HepG2 (cell line): ENCODE results near the gene SLC11A1. TPM values are rescaled to one million over a fixed set of nuclear protein-coding genes. Genes with fewer than 3 reads are reported as not detected.

ENCODE experiments used
- ATAC-seq: fragments of 200-7000 bp; cut with Tn5 transposase; 3 replicates; pipeline ENCODE4 v1.9.1; 2020; ENCODE audit warnings: mild to moderate bottlenecking, moderate library complexity
- BruUV-seq: library from RNA; stranded (reverse); fragments of 400-500 nt; replicated peaks from 2 replicates; lab custom pipeline; 2021; lab: Mats Ljungman, UMichigan
- CTCF ChIA-PET: fragments of 300-600 bp; formaldehyde crosslinking; extraction: SDS; loops from one replicate; lab custom pipeline; 2021; ENCODE audit warnings: low total read pairs, inconsistent platforms, low intra/inter-chr PET ratio; lab: Yijun Ruan, JAX
- POLR2A ChIA-PET: fragments of 350-600 bp; sonication (Branson Sonifier 250); formaldehyde crosslinking; loops from one replicate; lab custom pipeline; 2020; ENCODE audit warnings: antibody characterized with exemption, inconsistent platforms; lab: Yijun Ruan, JAX
- DNase-seq: peaks from one replicate; pipeline ENCODE4 v3.0.0-alpha.2; 2015; ENCODE audit warnings: low spot score
- FAIRE-seq: peaks from 3 replicates; lab custom pipeline; 2011; peaks lifted over from hg19 to GRCh38; lab: Jason Lieb, UNC
- H2AFZ ChIP-seq: one replicate; pipeline ENCODE4 v1.6.1; 2011; ENCODE audit warnings: low read length, inconsistent platforms
- H3K27ac ChIP-seq: fragments of 300-600 bp; 3 replicates; pipeline ENCODE4 v1.8.0; 2011; ENCODE audit warnings: mixed run types, mild to moderate bottlenecking, mixed read lengths, low read length, inconsistent platforms; ENCODE audit not compliant: insufficient read depth; ENCODE audit errors: extremely low read length
- H3K27me3 ChIP-seq, 2 experiments: fragments of 200-600 bp in 1 of 2; 2 replicates in 1 of 2; 3 replicates in 1 of 2; pipeline versions ENCODE4 v1.6.0 to v1.8.0; 2011; ENCODE audit warnings: low read length in 2 of 2, mild to moderate bottlenecking in 2 of 2, moderate library complexity in 2 of 2, inconsistent platforms in 1 of 2; ENCODE audit not compliant: insufficient read depth in 2 of 2, control insufficient read depth in 1 of 2
- H3K36me3 ChIP-seq, 2 experiments: fragments of 200-600 bp in 1 of 2; replicated peaks in 1 of 2; 2 replicates in 1 of 2; 3 replicates in 1 of 2; pipeline versions ENCODE4 v1.5.1 to v1.8.0; 2011; ENCODE audit warnings: low read length in 2 of 2, inconsistent platforms in 1 of 2; ENCODE audit not compliant: insufficient read depth in 2 of 2, control insufficient read depth in 1 of 2
- H3K4me1 ChIP-seq: 2 replicates; pipeline ENCODE4 v1.5.1; 2012; ENCODE audit warnings: low read length, inconsistent platforms; ENCODE audit not compliant: insufficient read depth
- H3K4me2 ChIP-seq: 2 replicates; pipeline ENCODE4 v1.6.0; 2011; ENCODE audit warnings: low read depth, low read length, inconsistent platforms
- H3K4me3 ChIP-seq, 3 experiments: fragments of 200-600 bp in 1 of 3; sonication (generic), shearing (Covaris generic) in 1 of 3; replicated peaks in 1 of 3; 2 replicates each; pipeline ENCODE4 v1.5.1; 2011 to 2016; ENCODE audit warnings: low read length in 3 of 3, inconsistent platforms in 2 of 3, low read depth in 2 of 3, mild to moderate bottlenecking in 2 of 3, control low read depth in 1 of 3, mixed read lengths in 1 of 3; ENCODE audit not compliant: insufficient read depth in 1 of 3
- H3K79me2 ChIP-seq: one replicate; pipeline ENCODE4 v1.6.1; 2011; ENCODE audit warnings: low read length, inconsistent platforms; ENCODE audit not compliant: insufficient read depth
- H3K9ac ChIP-seq: 2 replicates; pipeline ENCODE4 v1.6.0; 2011; ENCODE audit warnings: mild to moderate bottlenecking, low read depth, low read length, inconsistent platforms; ENCODE audit not compliant: insufficient read depth
- H3K9me3 ChIP-seq: 2 replicates; pipeline ENCODE4 v1.5.1; 2012; ENCODE audit warnings: mild to moderate bottlenecking, low read length
- H4K20me1 ChIP-seq: 2 replicates; pipeline ENCODE4 v1.6.0; 2011; ENCODE audit warnings: inconsistent platforms, mild to moderate bottlenecking, low read length, moderate library complexity; ENCODE audit not compliant: insufficient read depth
- CBFB ChIP-seq: sonication (generic); formaldehyde crosslinking; IDR thresholded peaks from 2 replicates; pipeline ENCODE4 v1.4.0; 2020; ENCODE audit warnings: missing genetic modification reagents
- KDM3A ChIP-seq: IDR thresholded peaks from 2 replicates; pipeline ENCODE4 v1.6.1; 2018; ENCODE audit warnings: low read depth, missing compliant biosample characterization
- NFKBIZ ChIP-seq: IDR thresholded peaks from 2 replicates; pipeline ENCODE4 v1.6.1; 2018; ENCODE audit warnings: missing genetic modification reagents, missing compliant biosample characterization
- NFYB ChIP-seq: sonication (generic); formaldehyde crosslinking; IDR thresholded peaks from 2 replicates; pipeline ENCODE4 v1.4.0; 2020; ENCODE audit warnings: missing genetic modification reagents
- NPAS2 ChIP-seq: sonication (generic); formaldehyde crosslinking; IDR thresholded peaks from 2 replicates; pipeline ENCODE4 v1.8.0; 2022; ENCODE audit warnings: mild to moderate bottlenecking, missing genetic modification reagents, borderline replicate concordance
- NR2C2 ChIP-seq: sonication (generic); formaldehyde crosslinking; IDR thresholded peaks from 2 replicates; pipeline ENCODE4 v1.4.0; 2020; ENCODE audit warnings: missing genetic modification reagents, mild to moderate bottlenecking, moderate library complexity, borderline replicate concordance
- POLR2AphosphoS2 ChIP-seq: IDR thresholded peaks from 2 replicates; pipeline ENCODE4 v1.6.1; 2011; ENCODE audit warnings: low read depth, low read length, improper control_type of control experiment
- SYNCRIP ChIP-seq: fragments of 200-400 bp; formaldehyde crosslinking; IDR thresholded peaks from 2 replicates; pipeline ENCODE4 v1.6.1; 2018; ENCODE audit warnings: mild to moderate bottlenecking, low read depth, low read length; ENCODE audit not compliant: insufficient read depth
- TCF7L2 ChIP-seq: IDR thresholded peaks from 2 replicates; pipeline ENCODE4 v1.6.1; 2011; ENCODE audit warnings: mild to moderate bottlenecking, low read depth, low read length, moderate library complexity
- TOPORS ChIP-seq: sonication (generic); formaldehyde crosslinking; IDR thresholded peaks from 2 replicates; pipeline ENCODE4 v1.8.0; 2023; ENCODE audit warnings: mild to moderate bottlenecking, missing genetic modification reagents
- ZNF205 ChIP-seq: IDR thresholded peaks from 2 replicates; pipeline ENCODE4 v1.6.1; 2018; ENCODE audit warnings: missing biosample characterization, missing genetic modification reagents
- ZNF264 ChIP-seq: sonication (generic); formaldehyde crosslinking; IDR thresholded peaks from 2 replicates; pipeline ENCODE4 v1.4.0; 2020; ENCODE audit warnings: missing genetic modification reagents
- ZNF788 ChIP-seq: sonication (generic); formaldehyde crosslinking; IDR thresholded peaks from 2 replicates; pipeline ENCODE4 v1.5.0; 2020; ENCODE audit warnings: mild to moderate bottlenecking, missing genetic modification reagents, borderline replicate concordance
- ZNF879 ChIP-seq: sonication (generic); formaldehyde crosslinking; IDR thresholded peaks from 2 replicates; pipeline ENCODE4 v1.8.1; 2023; ENCODE audit warnings: missing genetic modification reagents
- WGBS: methylation state at CpG from one replicate; pipeline ENCODE4 v1.1.6; 2017; ENCODE audit warnings: low lambda C conversion rate; 5-methylcytosine and 5-hydroxymethylcytosine counted together
- in situ Hi-C: cut with HindIII; loops from 2 replicates; pipeline ENCODE4 v1.10.0; 2017; ENCODE audit warnings: low pct_unique_long_range_greater_than_20kb; ENCODE audit not compliant: extremely low pct_ligation_motif_present
- intact Hi-C: fragments of 100-400 bp; cut with micrococcal nuclease; formaldehyde crosslinking; loops from one replicate; pipeline ENCODE4 v1.10.0; 2022; ENCODE audit not compliant: unreplicated experiment
- polyA plus RNA-seq, 8 experiments: library from polyadenylated mRNA; depleted of rRNA in 3 of 8; stranded (reverse) in 7 of 8; unstranded in 1 of 8; fragments of >200 nt; fragmentation: Illumina TruSeq in 4 of 8; extraction: Trizol in 4 of 8; gene quantifications; 2 replicates each; pipeline versions ENCODE4 v1.2.1 to v1.2.3, GENCODE V29; 2011 to 2016; ENCODE audit warnings: low read depth in 4 of 8, missing spikeins in 1 of 8, mixed read lengths in 1 of 8; ENCODE audit not compliant: insufficient read depth in 1 of 8
- total RNA-seq, 5 experiments: library from RNA; depleted of rRNA; stranded (reverse); fragments of >200 nt; fragmentation: Illumina TruSeq; extraction: Trizol; gene quantifications; 2 replicates each; pipeline ENCODE4 v1.2.3, GENCODE V29; 2016; ENCODE audit warnings: low read depth in 1 of 5
- TF ChIP-seq, protein P1 (sequence below), 2 experiments: IDR thresholded peaks; 2 replicates each; pipeline ENCODE4 v1.6.1; 2011 to 2012; ENCODE audit warnings: low read length in 2 of 2, borderline replicate concordance in 1 of 2, low read depth in 1 of 2, mild to moderate bottlenecking in 1 of 2, moderate library complexity in 1 of 2
- TF ChIP-seq, protein P2 (sequence below): sonication (generic); formaldehyde crosslinking; IDR thresholded peaks from 2 replicates; pipeline ENCODE4 v1.8.1; 2023; ENCODE audit warnings: mild to moderate bottlenecking, missing genetic modification reagents

Gene SLC11A1
- total and polyA plus RNA-seq, 2 of the 13 experiments (the other 11 are each of a cell fraction or from before 2014, with no cell fraction given), result 0.33 to 2.3 TPM

DNA sequence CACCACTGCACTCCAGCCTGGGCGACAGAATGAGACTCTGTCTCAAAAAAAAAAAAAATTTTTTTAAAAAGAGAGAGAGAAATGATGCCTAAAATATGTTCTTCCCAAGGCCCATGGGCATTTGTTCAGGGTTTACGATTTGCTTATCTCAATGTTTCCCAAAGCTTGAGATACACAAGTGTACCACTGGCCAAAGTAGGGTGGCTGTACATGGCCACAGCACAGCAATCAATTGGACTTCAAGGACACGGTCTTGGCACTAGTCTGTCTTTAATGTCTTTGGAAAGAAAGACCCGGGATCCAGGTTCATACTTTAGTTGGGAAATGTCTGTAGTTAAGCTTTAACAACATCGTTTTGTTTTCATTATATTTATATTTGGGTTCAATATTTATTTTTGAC, 34.9 kb upstream of the SLC11A1 start:
- H4K20me1 ChIP-seq, result no peaks in the 10 kb centered on the region
- in situ Hi-C loops (no loop called here), intact Hi-C loops (no loop called here)
- H3K27ac ChIP-seq, result no peak overlapping the region
- FAIRE-seq (no peak), DNase-seq (no peak), ATAC-seq (no peak)
- no peak overlapping the region for H3K4me2 ChIP-seq
- H3K9me3 ChIP-seq, result peaks cover 13% of the 10 kb centered on the region
- H3K79me2 ChIP-seq, result no peaks in the 10 kb centered on the region
- 89% methylated on average over 5 of the region's 5 CpGs for WGBS
- H3K9ac ChIP-seq, result no peak overlapping the region
- H3K4me1 ChIP-seq, result peaks cover 7% of the 10 kb centered on the region; the same call in 1 of the 2 replicates
- peaks cover 9 to 10% of the 10 kb centered on the region in 2 experiments; a peak in 4 of 5 replicates for H3K36me3 ChIP-seq
- no peaks in the 10 kb centered on the region for H3K27me3 ChIP-seq
- H3K4me3 ChIP-seq, result no peak overlapping the region
- TF ChIP-seq, protein P1, sequence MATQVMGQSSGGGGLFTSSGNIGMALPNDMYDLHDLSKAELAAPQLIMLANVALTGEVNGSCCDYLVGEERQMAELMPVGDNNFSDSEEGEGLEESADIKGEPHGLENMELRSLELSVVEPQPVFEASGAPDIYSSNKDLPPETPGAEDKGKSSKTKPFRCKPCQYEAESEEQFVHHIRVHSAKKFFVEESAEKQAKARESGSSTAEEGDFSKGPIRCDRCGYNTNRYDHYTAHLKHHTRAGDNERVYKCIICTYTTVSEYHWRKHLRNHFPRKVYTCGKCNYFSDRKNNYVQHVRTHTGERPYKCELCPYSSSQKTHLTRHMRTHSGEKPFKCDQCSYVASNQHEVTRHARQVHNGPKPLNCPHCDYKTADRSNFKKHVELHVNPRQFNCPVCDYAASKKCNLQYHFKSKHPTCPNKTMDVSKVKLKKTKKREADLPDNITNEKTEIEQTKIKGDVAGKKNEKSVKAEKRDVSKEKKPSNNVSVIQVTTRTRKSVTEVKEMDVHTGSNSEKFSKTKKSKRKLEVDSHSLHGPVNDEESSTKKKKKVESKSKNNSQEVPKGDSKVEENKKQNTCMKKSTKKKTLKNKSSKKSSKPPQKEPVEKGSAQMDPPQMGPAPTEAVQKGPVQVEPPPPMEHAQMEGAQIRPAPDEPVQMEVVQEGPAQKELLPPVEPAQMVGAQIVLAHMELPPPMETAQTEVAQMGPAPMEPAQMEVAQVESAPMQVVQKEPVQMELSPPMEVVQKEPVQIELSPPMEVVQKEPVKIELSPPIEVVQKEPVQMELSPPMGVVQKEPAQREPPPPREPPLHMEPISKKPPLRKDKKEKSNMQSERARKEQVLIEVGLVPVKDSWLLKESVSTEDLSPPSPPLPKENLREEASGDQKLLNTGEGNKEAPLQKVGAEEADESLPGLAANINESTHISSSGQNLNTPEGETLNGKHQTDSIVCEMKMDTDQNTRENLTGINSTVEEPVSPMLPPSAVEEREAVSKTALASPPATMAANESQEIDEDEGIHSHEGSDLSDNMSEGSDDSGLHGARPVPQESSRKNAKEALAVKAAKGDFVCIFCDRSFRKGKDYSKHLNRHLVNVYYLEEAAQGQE (IDR thresholded peaks at IDR 0.05; ENCODE audit: borderline replicate concordance in 1 of 2, low read depth in 1 of 2, low read length in 2 of 2), result no peak
- TF ChIP-seq TCF7L2 (no peak), TOPORS (no peak), ZNF879 (CRISPR knock-in tag) (no peak), NFKBIZ (CRISPR knock-in tag) (no peak), NFYB (CRISPR knock-in tag) (no peak), ZNF264 (no peak), ZNF205 (no peak), KDM3A (CRISPR knock-in tag) (no peak), NPAS2 (CRISPR knock-in tag) (no peak), POLR2AphosphoS2 (no peak), CBFB (CRISPR knock-in tag) (no peak), SYNCRIP (no peak), NR2C2 (CRISPR knock-in tag) (no peak), ZNF788 (no peak)
- TF ChIP-seq, protein P2, sequence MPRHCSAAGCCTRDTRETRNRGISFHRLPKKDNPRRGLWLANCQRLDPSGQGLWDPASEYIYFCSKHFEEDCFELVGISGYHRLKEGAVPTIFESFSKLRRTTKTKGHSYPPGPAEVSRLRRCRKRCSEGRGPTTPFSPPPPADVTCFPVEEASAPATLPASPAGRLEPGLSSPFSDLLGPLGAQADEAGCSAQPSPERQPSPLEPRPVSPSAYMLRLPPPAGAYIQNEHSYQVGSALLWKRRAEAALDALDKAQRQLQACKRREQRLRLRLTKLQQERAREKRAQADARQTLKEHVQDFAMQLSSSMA (CRISPR knock-in tag), result no peak
- ChIA-PET CTCF (no interaction called here), POLR2A (no interaction called here)
- no peak overlapping the region for H2AFZ ChIP-seq
- no TSS peak for BruUV-seq
